Rectal smooth muscle tissue (tissue), 1 donor: Measurements from ENCODE around the gene C19orf12.

Source experiments
- H3K27ac ChIP-seq: one replicate; pipeline ENCODE4 v1.7.0; 2013; ENCODE audit warnings: low read depth, low read length, inconsistent platforms
- H3K27me3 ChIP-seq: one replicate; pipeline ENCODE4 v1.7.0; 2013; ENCODE audit warnings: low read length; ENCODE audit not compliant: control insufficient read depth, insufficient read depth
- H3K36me3 ChIP-seq: one replicate; pipeline ENCODE4 v1.7.0; 2013; ENCODE audit warnings: low read length; ENCODE audit not compliant: control insufficient read depth, insufficient read depth
- H3K4me1 ChIP-seq: one replicate; pipeline ENCODE4 v1.7.0; 2013; ENCODE audit warnings: low read length; ENCODE audit not compliant: control insufficient read depth, insufficient read depth
- H3K4me3 ChIP-seq: one replicate; pipeline ENCODE4 v1.7.0; 2013; ENCODE audit warnings: low read length
- H3K9ac ChIP-seq: one replicate; pipeline ENCODE4 v1.7.0; 2013; ENCODE audit warnings: low read length

The C19orf12 gene

DNA sequence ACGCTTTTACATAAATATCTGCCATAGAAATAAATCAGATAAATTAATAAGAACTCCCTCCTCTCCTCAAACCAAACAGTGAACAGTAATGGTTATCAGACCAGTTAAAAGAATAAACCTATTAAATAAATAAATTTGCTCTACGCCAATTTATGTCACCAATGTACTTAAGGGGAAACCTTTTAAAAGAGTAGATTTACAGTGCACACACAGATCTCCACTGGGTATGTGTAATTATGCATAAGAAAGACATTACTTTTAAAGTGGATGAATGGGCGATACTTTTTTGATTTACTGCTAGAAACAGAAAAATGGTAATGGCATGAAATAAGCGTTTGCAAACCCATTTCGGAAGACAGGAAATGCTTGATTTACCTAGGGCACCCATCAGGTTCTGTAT, 34.9 kb upstream of the C19orf12 start:
- H3K27me3 ChIP-seq, result no peaks in the 10 kb centered on the region
- H3K4me3 ChIP-seq, result no peak overlapping the region
- no peak overlapping the region for H3K9ac ChIP-seq
- H3K27ac ChIP-seq, result no peak overlapping the region
- no peaks in the 10 kb centered on the region for H3K4me1 ChIP-seq
- no peaks in the 10 kb centered on the region for H3K36me3 ChIP-seq

DNA sequence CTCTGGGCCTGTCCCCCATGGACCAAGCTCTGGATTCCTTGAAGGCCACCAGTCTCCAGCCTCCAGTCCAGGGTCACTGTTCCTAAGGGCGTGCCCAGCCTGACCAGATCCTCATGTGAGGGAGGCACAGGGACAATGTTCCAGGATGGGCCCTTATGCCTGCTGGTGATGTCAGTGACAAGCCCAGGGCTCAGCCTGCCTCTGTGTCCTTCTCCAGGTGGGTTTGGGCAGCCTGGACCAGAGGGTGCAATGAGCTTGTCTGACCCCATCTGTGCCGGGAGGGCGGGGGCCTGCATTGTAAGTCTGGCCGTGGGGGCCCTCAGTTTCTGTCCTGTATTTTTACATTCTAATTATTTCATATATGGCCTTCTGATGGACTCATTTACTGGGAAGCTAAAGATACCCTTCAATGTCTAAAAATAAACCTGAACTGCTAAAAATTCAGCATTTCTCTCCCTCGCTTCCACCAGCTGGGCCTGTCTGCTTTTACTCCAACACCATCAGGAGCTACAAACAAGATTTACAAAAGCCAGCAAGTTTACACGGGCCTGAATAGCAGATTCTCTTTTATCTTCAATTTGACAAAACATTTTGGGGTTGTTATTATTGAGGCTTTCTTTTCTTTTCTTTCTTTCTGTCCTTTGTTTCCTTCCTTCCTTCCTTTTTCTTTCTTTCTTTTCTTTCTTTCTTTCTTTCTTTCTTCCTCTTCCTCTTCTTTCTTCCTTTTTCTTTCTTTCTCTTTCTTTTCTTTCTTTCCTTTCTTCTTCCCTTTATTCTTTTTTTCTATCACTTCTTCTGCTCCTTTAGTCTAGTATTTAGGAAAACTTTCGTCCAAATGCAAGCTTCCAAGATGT, 34.2 kb upstream of the C19orf12 start:
- Histone ChIP-seq H3K4me3 (no peak overlapping the region), H3K36me3 (no peaks in the 10 kb centered on the region), H3K27ac (no peak overlapping the region), H3K9ac (no peak overlapping the region), H3K27me3 (no peaks in the 10 kb centered on the region), H3K4me1 (no peaks in the 10 kb centered on the region)

DNA sequence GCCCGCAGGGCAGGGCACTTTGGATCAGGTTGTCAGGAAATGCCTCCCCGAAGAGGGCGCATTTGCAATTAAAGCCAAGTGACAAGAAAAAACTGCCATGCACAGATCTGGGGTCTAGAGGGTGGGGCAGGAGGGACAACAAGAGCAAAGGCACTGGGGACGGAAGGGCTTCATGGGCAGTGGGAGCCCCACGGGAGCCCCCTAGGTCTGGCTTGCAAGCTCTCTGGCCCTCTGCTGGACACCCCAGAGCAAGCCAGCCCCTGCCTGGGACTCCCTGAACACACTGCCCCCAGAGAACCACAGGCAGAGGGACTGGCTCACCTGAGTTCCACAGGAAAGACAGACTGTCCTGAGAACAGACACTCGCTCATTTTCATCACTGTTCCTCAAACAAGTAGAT, 30.2 kb upstream of the C19orf12 start:
- no peaks in the 10 kb centered on the region for H3K27me3 ChIP-seq
- no peak overlapping the region for H3K27ac ChIP-seq
- H3K36me3 ChIP-seq, result no peaks in the 10 kb centered on the region
- no peak overlapping the region for H3K4me3 ChIP-seq
- H3K4me1 ChIP-seq, result no peaks in the 10 kb centered on the region
- no peak overlapping the region for H3K9ac ChIP-seq

DNA sequence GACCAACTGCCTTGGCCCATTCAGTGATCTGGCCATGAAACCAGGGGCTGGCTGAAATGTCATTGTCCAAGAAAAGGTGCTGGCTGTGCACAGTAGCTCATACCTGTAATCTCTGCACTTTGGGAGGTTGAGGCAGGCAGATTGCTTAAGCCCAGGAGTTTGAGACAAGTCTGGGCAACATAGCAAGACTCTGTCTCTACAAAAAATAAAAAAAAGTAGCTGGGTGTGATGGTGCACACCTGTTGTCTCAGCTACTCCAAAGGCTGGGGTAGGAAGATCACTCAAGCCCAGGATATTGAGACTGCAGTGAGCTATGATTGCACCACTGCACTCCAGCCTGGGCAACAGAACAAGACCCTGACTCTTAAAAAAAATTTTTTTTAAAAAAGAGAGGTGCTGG, 28.6 kb upstream of the C19orf12 start:
- Histone ChIP-seq H3K4me1 (no peaks in the 10 kb centered on the region), H3K27me3 (no peaks in the 10 kb centered on the region), H3K27ac (no peak overlapping the region), H3K36me3 (no peaks in the 10 kb centered on the region), H3K4me3 (no peak overlapping the region), H3K9ac (no peak overlapping the region)

DNA sequence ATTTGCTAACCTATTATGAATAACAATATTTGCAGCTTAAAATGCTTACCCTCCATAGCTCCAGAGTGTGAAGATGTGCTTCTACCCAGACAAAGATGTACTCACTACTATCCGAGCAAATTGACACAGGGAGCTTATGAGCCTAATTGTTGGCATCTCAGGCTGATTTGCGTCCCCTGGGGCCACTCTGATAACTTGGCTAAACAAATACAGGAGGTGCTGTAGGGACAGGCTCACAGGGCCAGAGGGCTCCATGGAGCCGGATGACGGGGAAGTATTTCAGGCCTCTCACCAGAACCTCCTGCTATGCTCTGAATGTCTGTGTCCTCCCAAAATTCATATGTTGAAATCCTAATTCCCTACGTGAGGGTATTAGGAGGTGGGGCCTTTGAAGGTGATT, 26.7 kb upstream of the C19orf12 start:
- H3K4me3 ChIP-seq, result no peak overlapping the region
- H3K27ac ChIP-seq, result no peak overlapping the region

DNA sequence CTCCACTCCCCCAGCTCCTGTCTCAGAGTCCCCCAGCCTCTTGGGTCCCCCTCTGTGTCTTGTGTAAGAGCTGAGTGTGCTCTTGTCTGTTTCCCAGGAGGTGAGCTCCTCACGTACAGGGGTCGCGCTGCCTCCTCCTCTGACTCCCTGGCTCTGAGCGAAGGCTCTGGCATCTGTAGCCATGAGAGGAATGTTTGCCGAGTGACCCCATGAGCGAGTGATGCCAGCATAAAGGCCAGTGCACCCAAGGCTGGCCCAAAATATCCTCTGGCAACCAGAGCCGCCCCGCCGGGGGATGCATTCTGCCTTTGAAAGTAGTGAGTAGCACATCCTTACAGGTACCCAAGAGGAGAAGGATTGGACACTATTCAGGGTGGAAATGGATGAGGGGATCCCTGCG, 26.2 kb upstream of the C19orf12 start:
- no peaks in the 10 kb centered on the region for H3K4me1 ChIP-seq
- no peak overlapping the region for H3K4me3 ChIP-seq
- no peaks in the 10 kb centered on the region for H3K36me3 ChIP-seq
- H3K9ac ChIP-seq, result no peak overlapping the region
- H3K27ac ChIP-seq, result no peak overlapping the region
- H3K27me3 ChIP-seq, result no peaks in the 10 kb centered on the region

More for the DNA sequence above, 26.7 kb upstream of the C19orf12 start:
- no peaks in the 10 kb centered on the region for H3K4me1 ChIP-seq
- no peak overlapping the region for H3K9ac ChIP-seq
- H3K27me3 ChIP-seq, result no peaks in the 10 kb centered on the region
- no peaks in the 10 kb centered on the region for H3K36me3 ChIP-seq

DNA sequence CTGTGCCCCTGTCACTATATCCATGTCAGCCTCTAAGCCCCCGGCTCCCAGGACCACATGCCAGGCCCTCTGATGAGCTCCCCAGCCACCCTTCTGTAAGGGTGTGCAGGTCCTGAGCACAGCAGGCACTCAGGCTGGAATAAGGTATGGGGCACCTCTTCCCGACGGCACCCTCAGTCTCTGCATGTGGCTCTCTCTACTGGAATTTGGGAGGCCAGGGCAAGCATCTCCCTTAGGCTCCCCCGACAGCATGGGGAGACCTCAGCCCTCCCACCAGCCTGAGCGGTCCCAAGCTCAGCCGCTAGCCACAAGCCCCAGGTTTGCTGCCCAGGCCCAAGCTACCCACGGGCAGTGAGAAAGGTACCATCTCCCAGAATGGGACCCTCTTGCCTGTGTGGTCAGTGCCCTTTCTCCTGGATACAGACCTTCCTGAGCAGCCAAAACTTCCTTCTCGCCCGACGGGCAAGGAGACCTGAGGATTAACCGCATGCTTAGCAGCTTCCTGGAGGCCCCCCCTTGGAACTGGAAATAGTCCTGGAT, 22.5 kb upstream of the C19orf12 start:
- Histone ChIP-seq H3K4me1 (no peaks in the 10 kb centered on the region), H3K27ac (no peak overlapping the region), H3K9ac (no peak overlapping the region), H3K27me3 (no peaks in the 10 kb centered on the region), H3K36me3 (no peaks in the 10 kb centered on the region), H3K4me3 (no peak overlapping the region)

DNA sequence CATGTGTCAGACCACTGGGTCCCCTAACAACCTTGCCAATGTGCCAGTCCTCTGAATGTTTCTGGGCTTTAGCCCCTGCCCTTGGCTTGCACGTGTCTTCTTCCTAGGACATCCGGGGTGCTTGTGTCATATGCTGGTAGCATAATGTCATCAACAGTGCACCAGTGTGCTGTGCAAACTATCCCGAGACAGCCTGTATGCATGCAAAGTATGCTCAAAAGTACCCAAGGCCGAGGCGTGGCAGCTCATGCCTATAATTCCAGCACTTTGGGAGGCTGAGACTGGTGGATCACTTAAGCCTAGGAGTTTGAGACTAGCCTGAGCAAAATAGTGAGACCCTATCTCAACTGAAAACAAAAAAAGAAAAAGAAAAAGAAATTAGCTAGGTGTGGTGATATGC, 20.8 kb upstream of the C19orf12 start:
- no peaks in the 10 kb centered on the region for H3K27me3 ChIP-seq
- no peak overlapping the region for H3K27ac ChIP-seq
- no peak overlapping the region for H3K9ac ChIP-seq
- no peaks in the 10 kb centered on the region for H3K4me1 ChIP-seq
- H3K4me3 ChIP-seq, result no peak overlapping the region
- no peaks in the 10 kb centered on the region for H3K36me3 ChIP-seq

DNA sequence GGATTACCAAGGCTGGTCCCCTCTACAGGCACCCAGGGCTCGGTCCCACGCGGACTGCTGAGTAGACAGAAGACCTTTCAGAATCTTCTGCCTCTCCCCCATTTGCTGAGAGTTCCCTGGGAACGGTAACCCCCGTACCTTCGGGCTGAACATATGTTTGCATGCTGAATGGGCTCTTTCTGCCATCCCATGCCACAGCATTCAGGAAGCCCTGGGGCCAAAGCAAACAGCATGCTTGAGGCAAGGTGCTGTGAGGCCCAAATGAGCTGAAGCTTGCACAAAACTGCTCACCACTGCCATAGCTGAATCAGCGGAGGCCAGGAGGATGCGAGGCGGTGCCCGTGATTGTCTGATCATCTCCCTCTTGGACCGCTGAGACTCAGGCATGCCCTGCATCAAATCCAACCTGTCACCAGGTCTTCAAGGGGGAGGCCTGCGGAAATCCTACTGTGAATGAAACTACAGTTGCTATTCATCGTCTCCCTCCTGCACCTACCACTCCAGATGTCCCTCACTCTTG, 16.3 kb upstream of the C19orf12 start:
- no peaks in the 10 kb centered on the region for H3K4me1 ChIP-seq
- H3K36me3 ChIP-seq, result no peaks in the 10 kb centered on the region
- H3K4me3 ChIP-seq, result no peak overlapping the region
- no peak overlapping the region for H3K9ac ChIP-seq
- no peak overlapping the region for H3K27ac ChIP-seq
- H3K27me3 ChIP-seq, result no peaks in the 10 kb centered on the region

DNA sequence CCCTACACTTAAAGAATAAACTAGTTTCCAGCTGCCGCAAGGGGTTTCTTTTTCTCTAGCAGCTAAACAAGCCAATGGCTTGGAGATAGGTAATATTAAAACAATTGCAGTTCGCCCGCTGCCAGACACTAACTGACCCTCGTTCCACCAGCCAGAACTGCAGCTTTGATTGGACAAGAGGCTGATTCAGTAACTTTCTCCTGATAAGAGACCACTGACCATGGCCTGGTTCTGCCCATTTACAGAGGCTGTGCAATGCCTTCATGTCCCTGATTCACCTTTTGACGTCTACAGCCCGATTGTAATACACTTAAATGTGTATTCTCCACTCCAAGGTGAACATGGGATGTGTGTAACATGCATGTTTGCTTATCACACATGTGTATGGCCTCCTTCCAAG, 12.8 kb upstream of the C19orf12 start:
- H3K9ac ChIP-seq, result no peak overlapping the region
- peaks cover 5% of the 10 kb centered on the region for H3K27me3 ChIP-seq
- H3K27ac ChIP-seq, result no peak overlapping the region
- H3K4me3 ChIP-seq, result no peak overlapping the region
- no peaks in the 10 kb centered on the region for H3K36me3 ChIP-seq
- no peaks in the 10 kb centered on the region for H3K4me1 ChIP-seq

DNA sequence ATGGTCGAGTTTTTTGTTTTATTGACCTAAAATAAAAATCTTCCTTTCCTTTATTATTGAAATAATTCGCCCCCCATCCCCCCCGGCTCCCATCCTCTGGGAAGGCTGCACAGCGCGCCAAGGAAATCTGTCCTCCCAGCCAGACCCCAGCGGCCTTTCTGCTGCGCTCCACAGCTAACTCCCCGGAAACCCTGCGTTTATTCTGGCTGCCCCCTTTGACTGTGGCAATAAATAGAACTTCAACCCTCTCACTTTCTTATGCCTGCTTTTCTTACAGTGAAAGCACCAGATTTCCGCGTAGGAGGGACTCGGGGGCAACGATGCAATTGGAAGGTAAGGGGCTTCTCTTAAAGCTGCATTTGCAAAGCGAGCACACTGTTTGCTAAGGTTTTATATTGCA, 9.7 kb upstream of the C19orf12 start:
- Histone ChIP-seq H3K27me3 (peaks cover 5% of the 10 kb centered on the region), H3K4me1 (no peaks in the 10 kb centered on the region), H3K27ac (no peak overlapping the region)

DNA sequence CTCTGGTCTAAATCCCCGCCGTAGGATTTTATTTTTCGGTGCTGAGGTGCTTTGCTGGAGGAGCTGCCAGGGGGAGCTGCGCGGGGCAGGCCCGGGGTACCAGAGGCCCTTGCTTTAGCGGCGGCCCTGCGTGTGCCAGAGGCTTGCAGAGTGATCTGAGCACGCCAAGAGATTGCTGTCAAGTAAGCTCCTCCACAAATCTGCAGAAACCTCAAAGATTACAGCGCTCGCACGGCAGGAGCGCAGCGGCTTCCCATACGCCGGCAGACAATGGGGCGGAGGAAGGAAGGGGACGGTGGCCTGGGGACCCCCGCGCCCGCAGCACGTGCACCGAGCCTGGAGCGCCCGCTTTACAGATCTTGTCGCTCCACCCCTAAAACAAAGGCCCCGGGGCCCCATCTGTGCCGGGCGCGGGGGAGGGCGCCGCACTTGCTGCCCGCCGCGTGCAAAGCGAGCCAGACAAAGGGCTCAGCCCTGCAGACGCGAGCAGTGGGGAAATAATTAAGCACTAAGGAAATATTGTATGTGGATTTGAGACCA, 9.1 kb upstream of the C19orf12 start:
- Histone ChIP-seq H3K9ac (no peak overlapping the region), H3K36me3 (no peaks in the 10 kb centered on the region), H3K4me3 (no peak overlapping the region), H3K27me3 (peaks cover 5% of the 10 kb centered on the region), H3K27ac (no peak overlapping the region), H3K4me1 (no peaks in the 10 kb centered on the region)

More for the DNA sequence above, 9.7 kb upstream of the C19orf12 start:
- Histone ChIP-seq H3K9ac (no peak overlapping the region), H3K4me3 (no peak overlapping the region), H3K36me3 (no peaks in the 10 kb centered on the region)
